HG03565 (cell line): Measurements from ENCODE around the gene DEFB132.

Experiments used
- ATAC-seq: cut with Tn5 transposase; IDR thresholded peaks from one replicate; pipeline ENCODE4 v1.9.1; 2021; ENCODE audit warnings: mild to moderate bottlenecking, moderate library complexity; ENCODE audit not compliant: unreplicated experiment

Gene DEFB132

DNA sequence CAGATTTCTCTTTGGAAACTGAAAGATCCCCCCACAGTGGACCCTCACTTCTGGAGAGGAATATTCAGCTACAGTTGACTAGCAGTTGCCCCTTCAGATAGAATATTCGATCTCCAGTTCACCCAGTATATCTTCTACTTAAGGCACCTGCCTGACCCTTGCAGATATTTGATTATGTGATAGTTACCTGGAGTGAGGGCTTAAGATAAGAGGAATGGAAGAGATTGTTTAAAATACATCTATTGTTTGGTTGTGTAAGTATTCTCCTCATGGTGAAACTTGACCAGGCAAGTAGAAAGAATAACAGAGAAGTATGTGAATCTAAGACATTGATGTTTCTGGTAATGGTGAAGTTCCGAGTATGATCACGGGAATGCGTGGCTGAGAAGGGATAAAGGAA, 38.3 kb downstream of the DEFB132 start:
- no peak for ATAC-seq

DNA sequence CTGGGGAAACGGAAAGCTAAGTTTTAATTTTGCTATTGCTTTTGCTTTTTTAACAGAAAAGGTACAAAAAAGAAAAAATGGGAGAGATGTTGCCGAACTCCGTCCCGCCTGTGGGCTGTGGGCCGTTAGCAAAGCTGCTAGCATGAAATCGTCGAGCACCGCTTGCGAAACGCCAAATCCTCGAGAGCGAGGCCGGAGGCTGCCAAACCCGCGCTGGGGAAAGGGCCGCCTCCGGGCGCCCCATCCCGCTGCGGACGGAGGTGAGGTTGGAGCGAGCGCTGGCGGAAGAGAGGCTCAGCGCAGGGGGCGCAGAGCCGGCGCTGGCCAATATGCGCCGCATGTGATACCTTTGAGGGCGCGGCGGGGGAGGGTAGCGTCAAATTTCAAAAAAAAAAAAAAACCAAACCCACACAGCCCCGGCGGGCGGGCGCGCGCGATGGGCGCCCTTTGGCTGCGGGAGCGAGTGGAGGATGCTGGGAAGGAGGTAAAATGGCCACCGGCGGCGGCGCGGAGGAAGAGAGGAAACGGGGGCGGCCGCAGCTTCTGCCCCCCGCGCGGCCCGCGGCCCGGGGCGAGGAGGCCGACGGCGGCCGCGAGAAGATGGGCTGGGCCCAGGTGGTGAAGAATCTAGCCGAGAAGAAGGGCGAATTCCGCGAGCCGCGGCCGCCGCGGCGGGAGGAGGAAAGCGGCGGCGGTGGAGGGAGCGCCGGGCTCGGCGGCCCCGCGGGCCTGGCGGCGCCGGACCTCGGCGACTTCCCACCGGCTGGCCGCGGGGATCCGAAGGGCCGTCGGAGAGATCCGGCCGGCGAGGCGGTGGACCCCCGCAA, 39.8 kb downstream of the DEFB132 start, which contains the start of gene ZCCHC3:
Gene ZCCHC3 (plus strand): TSS at position 473 of the 827 bp plus-strand sequence. CDS start 17 bp downstream, at position 490.
- ATAC-seq = peak; percentile 63

DNA sequence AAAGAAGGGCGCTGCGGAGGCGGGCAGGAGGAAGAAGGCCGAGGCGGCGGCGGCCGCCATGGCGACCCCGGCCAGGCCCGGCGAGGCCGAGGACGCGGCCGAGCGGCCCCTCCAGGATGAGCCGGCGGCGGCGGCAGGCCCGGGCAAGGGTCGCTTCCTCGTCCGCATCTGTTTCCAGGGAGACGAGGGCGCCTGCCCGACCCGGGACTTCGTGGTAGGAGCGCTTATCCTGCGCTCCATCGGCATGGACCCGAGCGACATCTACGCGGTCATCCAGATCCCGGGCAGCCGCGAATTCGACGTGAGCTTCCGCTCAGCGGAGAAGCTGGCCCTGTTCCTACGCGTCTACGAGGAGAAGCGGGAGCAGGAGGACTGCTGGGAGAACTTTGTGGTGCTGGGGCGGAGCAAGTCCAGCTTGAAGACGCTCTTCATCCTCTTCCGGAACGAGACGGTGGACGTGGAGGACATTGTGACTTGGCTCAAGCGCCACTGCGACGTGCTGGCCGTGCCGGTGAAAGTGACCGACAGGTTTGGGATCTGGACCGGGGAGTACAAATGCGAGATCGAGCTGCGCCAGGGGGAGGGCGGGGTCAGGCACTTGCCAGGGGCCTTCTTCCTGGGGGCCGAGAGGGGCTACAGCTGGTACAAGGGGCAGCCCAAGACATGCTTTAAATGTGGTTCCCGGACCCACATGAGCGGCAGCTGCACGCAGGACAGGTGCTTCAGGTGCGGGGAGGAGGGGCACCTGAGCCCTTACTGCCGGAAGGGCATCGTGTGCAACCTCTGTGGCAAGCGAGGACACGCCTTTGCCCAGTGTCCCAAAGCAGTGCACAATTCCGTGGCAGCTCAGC, 40.6 kb downstream of the DEFB132 start:
- ATAC-seq = peak; percentile 8

DNA sequence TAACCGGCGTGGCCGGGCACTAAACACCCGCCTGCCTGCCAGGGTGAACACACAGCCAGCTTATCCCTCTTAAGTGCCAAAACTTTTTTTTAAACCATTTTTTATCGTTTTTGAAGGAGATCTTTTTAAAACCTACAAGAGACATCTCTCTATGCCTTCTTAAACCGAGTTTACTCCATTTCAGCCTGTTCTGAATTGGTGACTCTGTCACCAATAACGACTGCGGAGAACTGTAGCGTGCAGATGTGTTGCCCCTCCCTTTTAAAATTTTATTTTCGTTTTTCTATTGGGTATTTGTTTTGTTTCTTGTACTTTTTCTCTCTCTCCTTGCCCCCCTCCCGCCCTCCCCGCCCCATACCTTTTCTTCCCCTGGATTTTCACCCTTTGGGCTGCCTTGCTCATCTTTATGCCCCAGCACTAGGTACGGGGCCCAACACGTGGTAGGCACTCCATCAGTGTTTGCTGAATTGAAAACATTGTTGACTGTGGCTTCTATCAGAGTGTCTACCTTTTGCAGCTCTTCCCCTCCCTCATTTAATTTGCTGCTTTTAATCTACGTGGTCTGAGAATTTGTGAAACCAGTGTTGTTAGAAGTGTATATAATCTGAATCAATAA, 41.4 kb downstream of the DEFB132 start:
- ATAC-seq = no peak

DNA sequence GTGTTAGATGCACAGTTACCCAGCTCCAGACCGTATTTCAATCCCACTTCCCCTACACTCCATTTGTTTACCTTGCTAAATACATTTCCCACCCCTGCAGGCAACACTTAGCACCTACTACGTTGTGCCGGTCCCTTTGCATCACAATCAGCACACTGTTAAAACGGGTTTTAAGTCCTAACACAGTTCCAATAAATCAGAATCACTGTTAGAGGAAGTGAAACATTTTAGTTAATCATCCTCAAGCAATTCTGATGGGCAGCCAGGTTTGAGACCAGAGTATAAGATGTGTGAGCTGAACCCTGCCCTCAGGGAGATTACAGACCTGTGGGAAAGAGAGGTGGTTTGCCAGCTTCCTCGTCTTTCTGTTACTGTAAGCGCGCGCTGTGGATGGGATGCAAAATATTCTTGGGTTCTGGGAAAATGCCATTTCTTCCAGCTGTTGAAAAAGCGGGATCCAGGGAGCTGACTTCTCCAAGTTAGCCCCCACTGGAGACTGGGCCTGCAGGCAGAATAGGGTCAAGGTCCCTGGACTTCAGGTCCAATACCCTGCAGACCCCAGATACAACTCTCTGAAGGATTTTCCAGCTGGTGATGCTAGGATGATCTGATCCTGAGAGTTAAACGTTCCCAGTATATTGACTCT, 42.9 kb downstream of the DEFB132 start:
- no peak for ATAC-seq

DNA sequence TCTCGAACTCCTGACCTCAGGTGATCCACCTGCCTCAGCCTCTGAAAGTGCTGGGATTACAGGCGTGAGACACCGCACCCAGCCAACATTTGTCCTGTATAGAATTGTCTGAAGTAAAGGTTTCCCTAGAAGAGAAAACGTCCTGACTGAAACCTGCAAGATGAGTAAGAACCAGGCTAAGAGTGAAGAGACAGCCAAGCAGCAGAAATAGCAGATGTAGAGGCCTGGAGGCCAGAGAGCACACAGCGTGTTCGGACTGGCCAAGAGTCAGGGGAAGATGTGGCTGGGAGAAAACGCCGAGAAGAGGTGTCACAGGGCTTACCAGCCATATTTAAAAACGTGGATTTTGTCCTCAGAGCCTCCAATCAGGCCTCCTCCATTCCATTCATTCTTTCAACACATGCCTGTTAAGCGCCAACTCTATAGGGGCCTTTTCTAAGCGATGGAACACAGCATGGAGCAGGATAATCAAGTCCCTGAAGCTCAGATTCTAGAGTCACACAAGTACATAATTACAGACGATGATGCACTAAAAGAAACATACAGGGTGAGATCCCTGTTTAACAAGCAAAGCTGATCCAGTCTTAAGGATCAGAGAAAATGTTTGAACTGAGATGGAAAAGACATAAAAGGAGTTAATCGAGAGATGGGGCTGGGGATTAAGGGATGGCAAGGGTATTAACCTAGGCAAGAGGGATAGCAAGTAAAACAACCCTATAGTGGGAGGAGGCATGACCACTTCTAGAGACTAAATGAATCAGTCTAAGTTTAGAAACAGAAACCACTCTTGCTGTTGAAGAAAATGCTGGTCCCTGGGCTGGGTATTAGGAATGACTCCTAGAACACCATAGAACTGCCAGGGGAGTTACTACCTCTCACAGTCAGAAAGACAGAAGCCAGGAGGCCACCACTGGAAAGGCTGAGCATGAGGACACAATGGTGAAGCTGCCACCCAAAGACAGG, 44.6 kb downstream of the DEFB132 start:
- ATAC-seq = no peak

DNA sequence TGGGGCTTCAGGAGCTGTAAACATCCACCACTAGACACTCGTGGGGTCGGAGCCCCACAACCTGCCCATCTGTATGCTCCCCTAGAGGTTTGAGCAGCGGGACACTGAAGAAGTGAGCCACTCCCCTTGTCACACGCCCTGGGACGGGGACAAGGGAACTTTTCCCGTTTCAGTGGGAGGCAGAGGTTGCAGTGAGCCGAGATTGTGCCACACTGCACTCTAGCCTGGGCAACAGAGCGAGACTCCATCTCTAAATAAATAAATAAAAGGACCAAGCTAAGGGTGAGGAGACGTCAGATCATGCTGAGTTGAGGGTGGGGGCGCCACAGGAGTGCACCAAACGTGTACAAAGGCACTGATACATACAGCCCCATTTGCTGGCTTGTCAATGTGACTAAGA, 48.2 kb downstream of the DEFB132 start:
- ATAC-seq = no peak

DNA sequence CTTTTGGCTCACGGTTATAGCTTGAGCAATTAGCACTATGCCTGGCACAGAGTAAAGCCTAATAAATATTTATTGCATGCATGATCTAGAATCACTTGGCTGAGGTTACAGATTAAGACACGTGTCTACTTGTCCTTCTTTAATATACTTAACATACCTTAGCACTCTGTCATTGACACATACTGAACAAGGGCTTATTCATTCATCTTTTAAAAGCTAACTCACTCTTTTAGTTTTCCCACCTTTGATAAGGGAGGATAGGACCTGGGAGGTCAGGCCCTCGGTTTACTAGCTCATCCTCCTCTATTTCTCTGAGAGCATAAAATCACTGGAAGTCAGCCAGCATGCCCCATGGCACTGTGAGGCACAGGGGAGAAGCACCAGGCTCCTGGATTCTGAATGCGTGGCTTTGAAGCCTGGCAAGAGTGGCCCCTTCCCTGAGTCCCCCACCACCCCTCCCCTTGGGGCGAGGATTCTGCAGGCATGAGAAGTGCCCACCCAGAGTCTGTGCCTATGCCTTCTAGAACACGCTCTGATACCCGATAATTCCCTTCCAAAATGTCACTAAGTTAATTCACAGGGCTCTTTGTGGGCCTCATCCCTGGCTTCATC, 51.0 kb downstream of the DEFB132 start:
- ATAC-seq = no peak

DNA sequence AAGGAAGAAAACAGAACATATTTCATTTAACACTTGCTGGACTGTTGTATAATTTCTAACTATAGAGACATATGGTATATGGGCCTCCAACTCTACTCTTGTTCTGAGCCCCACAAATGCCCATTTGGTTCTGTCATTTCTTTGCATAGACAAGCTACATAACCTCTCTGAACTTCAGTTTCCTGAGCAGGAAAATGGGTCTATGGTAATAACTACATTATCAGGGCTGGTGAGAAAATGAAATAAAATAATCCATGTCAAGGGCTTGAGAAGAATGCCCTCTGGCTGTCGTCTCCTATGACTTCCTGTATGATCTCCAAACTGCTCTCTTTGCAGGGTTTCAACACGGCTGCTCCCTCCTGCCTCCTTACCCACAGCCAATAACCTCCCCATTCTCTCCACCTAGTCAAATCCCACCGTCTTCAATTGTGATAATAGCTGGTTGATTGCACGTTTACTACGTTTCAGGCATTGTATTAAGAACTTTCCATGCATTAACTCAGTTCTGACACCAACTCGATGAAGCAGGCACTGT, 51.8 kb downstream of the DEFB132 start:
- no peak for ATAC-seq

DNA sequence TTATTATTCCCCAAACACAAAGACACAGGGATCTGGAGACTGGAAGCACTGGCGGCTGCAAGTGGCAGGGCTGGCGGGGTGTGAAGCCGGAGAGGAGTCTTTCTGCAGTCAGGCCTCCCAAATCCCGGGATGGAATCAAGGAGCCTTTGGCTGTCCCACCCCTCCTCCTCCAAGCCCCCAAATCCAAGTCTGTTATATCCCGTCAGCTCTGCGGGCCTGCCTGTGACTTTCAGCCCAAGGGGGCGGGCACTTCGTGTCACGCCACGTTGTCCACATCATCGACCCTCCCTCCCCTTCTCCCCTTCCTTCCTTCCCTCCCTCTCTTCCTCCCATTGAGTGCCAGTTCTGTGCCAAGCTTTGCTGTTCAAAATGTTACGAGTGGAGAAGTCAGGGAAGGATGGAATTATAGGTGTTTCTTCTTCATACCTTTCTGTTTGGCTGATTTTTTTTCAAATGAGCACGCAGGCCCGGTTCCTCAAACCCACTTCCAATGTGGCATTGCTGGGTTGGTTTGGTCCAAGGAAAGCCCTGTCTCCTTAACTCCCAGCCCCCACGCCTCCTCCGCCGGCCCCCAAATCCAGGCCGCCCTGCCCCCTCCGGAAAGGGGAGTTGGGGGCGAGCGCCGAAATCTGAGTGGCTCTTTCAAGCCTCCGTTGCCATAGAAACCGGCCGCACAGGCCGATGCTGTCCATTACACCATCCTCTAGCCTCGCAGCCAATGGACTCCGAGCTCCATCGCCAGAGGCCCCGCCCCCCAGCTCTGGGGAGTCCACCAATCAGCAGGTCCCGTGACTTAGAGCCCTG, 52.5 kb downstream of the DEFB132 start:
- ATAC-seq = peak; percentile 99

DNA sequence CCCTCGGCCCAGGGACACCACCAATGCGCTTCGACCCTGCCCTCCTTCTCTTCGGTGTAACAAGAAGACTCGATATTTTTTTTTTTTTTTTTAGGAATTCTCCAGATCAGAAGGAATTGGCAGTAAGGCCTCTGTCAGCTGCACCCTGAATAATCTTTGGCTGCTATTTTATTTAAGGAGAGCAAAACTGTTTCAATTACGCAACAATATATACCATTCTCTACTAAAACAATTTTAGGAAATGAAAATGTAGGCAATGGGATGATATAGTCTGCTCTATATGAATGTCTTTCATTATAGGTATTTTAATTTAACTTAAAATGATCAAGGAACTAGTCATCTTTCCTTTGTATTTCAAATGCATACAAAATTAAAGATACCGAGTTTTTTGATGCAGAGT, 53.1 kb downstream of the DEFB132 start:
- no peak for ATAC-seq
